GM18907 (cell line): Measurements from ENCODE around the gene UPK3BL1.
"Not testable (repeated sequence)": the region's sequence is repeated elsewhere in the genome, so short reads cannot be mapped to it uniquely, and the experiment has no call there.

Experiments
- ATAC-seq: cut with Tn5 transposase; IDR thresholded peaks from one replicate; pipeline ENCODE4 v1.9.1; 2021; ENCODE audit warnings: mild to moderate bottlenecking, moderate library complexity; ENCODE audit not compliant: unreplicated experiment

The UPK3BL1 gene

GRCh38 chr7:102642691-102643090, at the start of gene UPK3BL1:
UPK3BL1 (minus strand) TSS chr7:102642791; CDS start chr7:102642741, 50 bp downstream.
- ATAC-seq = not testable (repeated sequence)

GRCh38 chr7:102690602-102691001, 48.0 kb upstream of the UPK3BL1 start:
- not testable (repeated sequence) for ATAC-seq

GRCh38 chr7:102689436-102690282, 47.1 kb upstream of the UPK3BL1 start:
- peak; percentile 59 for ATAC-seq

GRCh38 chr7:102688299-102689036, 45.9 kb upstream of the UPK3BL1 start:
- peak; percentile 71 for ATAC-seq

GRCh38 chr7:102682560-102682959, 40.0 kb upstream of the UPK3BL1 start:
- not testable (repeated sequence) for ATAC-seq

GRCh38 chr7:102680780-102681179, 38.2 kb upstream of the UPK3BL1 start:
- not testable (repeated sequence) for ATAC-seq

- not testable (repeated sequence) for ATAC-seq
Measured at GRCh38 chr7:102675545-102675944, 33.0 kb upstream of the UPK3BL1 start.

GRCh38 chr7:102673447-102674067, 31.0 kb upstream of the UPK3BL1 start:
- not testable (repeated sequence) for ATAC-seq

GRCh38 chr7:102671956-102672307, 29.3 kb upstream of the UPK3BL1 start:
- peak; percentile 32 for ATAC-seq

GRCh38 chr7:102671166-102671955, 28.8 kb upstream of the UPK3BL1 start, which contains the start of gene POLR2J2:
POLR2J2 (minus strand) TSS chr7:102671663; CDS start chr7:102671601, 62 bp downstream.
- peak; percentile 80 for ATAC-seq

- not testable (repeated sequence) for ATAC-seq
Measured at GRCh38 chr7:102667523-102667922, 24.9 kb upstream of the UPK3BL1 start.

GRCh38 chr7:102666850-102667249, 24.3 kb upstream of the UPK3BL1 start:
- ATAC-seq = not testable (repeated sequence)

GRCh38 chr7:102664765-102665164, 22.2 kb upstream of the UPK3BL1 start:
- ATAC-seq = not testable (repeated sequence)

- ATAC-seq = not testable (repeated sequence)
Measured at GRCh38 chr7:102649924-102650323, 7.3 kb upstream of the UPK3BL1 start, which contains the start of gene SPDYE2B. SPDYE2B (plus strand) TSS chr7:102650319; CDS start chr7:102652349, 2,030 bp downstream.

GRCh38 chr7:102647813-102648212, 5.2 kb upstream of the UPK3BL1 start:
- ATAC-seq = not testable (repeated sequence)

GRCh38 chr7:102643404-102643803, 813 bp upstream of the UPK3BL1 start:
- ATAC-seq = not testable (repeated sequence)

- peak; percentile 8 for ATAC-seq
Measured at GRCh38 chr7:102638848-102639247, 3.7 kb downstream of the UPK3BL1 start.

- ATAC-seq = not testable (repeated sequence)
Measured at GRCh38 chr7:102636956-102637355, 5.6 kb downstream of the UPK3BL1 start.

- not testable (repeated sequence) for ATAC-seq
Measured at GRCh38 chr7:102635354-102635753, 7.2 kb downstream of the UPK3BL1 start.

- not testable (repeated sequence) for ATAC-seq
Measured at GRCh38 chr7:102634299-102634698, 8.3 kb downstream of the UPK3BL1 start.
